ENCODE results near the gene CRTC1.
"Not testable (repeated sequence)": the region's sequence is repeated elsewhere in the genome, so short reads cannot be mapped to it uniquely, and the experiment has no call there.

- TF ChIP-seq CHD2 (IDR thresholded peaks at IDR 0.05; ENCODE audit: low read depth, low read length); SIN3A (IDR thresholded peaks at IDR 0.05; ENCODE audit: borderline replicate concordance in 2 of 2, control insufficient read depth in 1 of 2, low read depth in 2 of 2, low read length in 2 of 2); ZNF589 (CRISPR knock-in tag; IDR thresholded peaks at IDR 0.05; ENCODE audit: low read depth); ZNF274 (IDR thresholded peaks at IDR 0.05; ENCODE audit: borderline replicate concordance, low read depth, low read length); TCF3 (CRISPR knock-in tag; IDR thresholded peaks at IDR 0.05); CTCF (IDR thresholded peaks at IDR 0.05 in 2 of 3, conservative IDR thresholded peaks at IDR 0.05 in 1 of 3; ENCODE audit: insufficient read depth in 2 of 3, low read depth in 1 of 3, low read length in 3 of 3): not testable (repeated sequence)
Observed at GRCh38 chr19:18680148-18680547, 3.3 kb upstream of the CRTC1 start.

All from K562 (cell line).